ENCODE results near the gene USP15. TPM values are rescaled to one million over a fixed set of nuclear protein-coding genes. Genes with fewer than 3 reads are reported as not detected.

USP15 gene
- total RNA-seq, 4 donors from 2014 or later, result 70.8 to 99.4 (median 77.9) TPM

DNA sequence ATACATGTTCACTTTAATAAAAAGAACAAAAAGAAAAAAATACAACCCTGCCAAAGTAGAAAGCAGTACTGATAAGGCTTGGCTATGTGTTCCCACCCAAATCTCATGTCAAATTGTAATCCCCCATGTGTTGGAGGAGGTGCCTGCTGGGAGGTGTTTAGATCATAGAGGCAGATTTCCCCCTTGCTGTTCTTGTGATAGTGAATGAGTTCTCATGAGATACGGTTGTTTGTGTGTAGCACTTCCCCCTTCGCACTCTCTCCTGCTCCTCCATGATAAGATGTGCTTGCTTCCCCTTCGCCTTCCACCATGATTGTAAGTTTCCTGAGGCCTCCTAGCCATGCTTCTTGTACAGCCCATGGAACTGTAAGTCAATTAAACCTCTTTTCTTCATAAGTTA lies 59.9 kb downstream of the USP15 start:
- WGBS, 2 donors, result 95 to 96% methylated on average over 3 of the region's 3 CpGs
- no peak for TF ChIP-seq EP300 (IDR thresholded peaks at IDR 0.05)
- TF ChIP-seq, protein P1, sequence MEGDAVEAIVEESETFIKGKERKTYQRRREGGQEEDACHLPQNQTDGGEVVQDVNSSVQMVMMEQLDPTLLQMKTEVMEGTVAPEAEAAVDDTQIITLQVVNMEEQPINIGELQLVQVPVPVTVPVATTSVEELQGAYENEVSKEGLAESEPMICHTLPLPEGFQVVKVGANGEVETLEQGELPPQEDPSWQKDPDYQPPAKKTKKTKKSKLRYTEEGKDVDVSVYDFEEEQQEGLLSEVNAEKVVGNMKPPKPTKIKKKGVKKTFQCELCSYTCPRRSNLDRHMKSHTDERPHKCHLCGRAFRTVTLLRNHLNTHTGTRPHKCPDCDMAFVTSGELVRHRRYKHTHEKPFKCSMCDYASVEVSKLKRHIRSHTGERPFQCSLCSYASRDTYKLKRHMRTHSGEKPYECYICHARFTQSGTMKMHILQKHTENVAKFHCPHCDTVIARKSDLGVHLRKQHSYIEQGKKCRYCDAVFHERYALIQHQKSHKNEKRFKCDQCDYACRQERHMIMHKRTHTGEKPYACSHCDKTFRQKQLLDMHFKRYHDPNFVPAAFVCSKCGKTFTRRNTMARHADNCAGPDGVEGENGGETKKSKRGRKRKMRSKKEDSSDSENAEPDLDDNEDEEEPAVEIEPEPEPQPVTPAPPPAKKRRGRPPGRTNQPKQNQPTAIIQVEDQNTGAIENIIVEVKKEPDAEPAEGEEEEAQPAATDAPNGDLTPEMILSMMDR (IDR thresholded peaks at IDR 0.05), result no peak
- no peak for TF ChIP-seq POLR2A (IDR thresholded peaks at IDR 0.05)
- Histone ChIP-seq H3K27ac (no peak overlapping the region), H3K27me3 (no peaks in the 10 kb centered on the region), H3K4me1 (no peaks in the 10 kb centered on the region), H3K36me3 (peaks cover 0 to 38% (median 5%) of the 10 kb centered on the region in 3 donors), H3K4me3 (no peak overlapping the region), H3K9me3 (no peaks in the 10 kb centered on the region)
- DNase-seq (ENCODE audit: low spot score in 2 of 2), result no peak

DNA sequence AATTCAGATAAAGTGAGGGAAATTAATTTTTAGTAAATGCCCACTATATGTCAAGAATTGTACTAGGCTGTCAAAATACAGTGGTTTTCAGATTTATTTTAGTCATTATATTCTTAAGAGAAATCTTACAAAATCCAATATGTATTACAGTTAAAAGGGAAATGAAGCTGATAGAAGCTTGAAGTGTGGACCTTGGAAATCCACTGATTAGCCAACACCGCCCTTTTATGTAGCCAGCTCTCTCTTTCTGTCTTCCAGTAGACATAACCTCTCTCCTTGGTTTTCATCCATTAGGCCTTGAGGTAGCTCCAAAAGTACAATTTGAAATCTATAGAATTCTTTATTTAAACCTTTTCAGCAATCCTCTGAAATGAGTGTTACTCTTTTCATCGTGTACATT lies 63.2 kb downstream of the USP15 start:
- no peaks in the 10 kb centered on the region for H3K9me3 ChIP-seq
- no peaks in the 10 kb centered on the region for H3K27me3 ChIP-seq
- H3K4me3 ChIP-seq, result no peak overlapping the region
- WGBS, 2 donors, result 96 to 99% methylated on average over 2 of the region's 2 CpGs
- TF ChIP-seq, protein P1 (IDR thresholded peaks at IDR 0.05), result no peak
- TF ChIP-seq EP300 (IDR thresholded peaks at IDR 0.05) (no peak), POLR2A (IDR thresholded peaks at IDR 0.05) (no peak)
- H3K27ac ChIP-seq, result no peak overlapping the region
- no peaks in the 10 kb centered on the region for H3K4me1 ChIP-seq
- peaks cover 0 to 38% (median 5%) of the 10 kb centered on the region in 3 donors for H3K36me3 ChIP-seq
- DNase-seq (ENCODE audit: low spot score in 2 of 2), result no peak

DNA sequence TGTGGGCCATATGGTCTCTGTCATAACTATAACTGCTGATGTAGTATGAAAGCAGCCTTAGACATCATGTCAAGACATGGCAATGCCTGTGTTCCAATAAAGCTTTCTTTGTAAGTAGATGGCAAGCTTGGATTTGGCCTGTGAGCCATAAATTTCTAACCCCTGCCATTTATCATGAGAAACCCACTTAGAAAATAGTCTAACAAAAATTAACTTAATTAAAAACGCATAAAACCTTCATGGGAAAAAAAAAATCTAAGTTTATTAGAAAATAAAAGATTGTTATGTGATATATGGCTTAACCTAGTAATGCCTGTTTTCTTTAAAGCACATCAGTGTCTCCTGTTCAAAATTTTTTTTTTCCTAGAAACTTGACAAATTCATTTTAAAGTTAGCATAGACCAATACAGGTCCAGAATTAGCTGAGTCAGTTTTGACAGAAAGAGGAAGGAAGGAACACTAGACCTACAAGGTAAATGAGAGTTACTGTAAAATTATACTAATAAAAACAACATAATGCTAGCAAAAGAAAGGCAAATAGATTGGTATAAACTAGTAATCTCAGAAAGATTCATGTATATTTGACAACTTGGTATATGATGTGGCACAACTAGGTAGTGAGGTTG lies 68.2 kb downstream of the USP15 start:
- no peak for TF ChIP-seq EP300 (IDR thresholded peaks at IDR 0.05)
- TF ChIP-seq, protein P1 (IDR thresholded peaks at IDR 0.05), result no peak
- TF ChIP-seq POLR2A (IDR thresholded peaks at IDR 0.05), result no peak
- DNase-seq (ENCODE audit: low spot score in 2 of 2), result no peak

DNA sequence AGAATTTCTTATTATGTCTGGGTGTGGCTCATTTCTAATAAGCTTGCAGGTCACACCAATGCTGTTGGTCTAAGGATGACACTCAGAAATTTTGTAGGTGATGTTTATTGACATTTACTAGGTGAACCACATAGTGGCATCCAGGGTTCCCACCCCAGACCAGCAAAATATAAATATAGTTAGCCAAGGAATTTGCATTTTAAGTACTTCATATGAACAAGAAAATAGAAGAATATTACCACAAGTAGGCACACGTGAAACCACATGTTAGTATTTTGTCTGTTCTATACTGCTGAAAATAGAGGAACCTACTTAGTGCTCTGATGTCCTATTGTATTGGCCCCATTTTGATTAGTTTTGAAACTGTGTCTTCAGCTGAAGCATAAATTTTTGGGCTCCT lies 71.1 kb downstream of the USP15 start:
- DNase-seq (ENCODE audit: low spot score in 2 of 2), result no peak
- peaks cover 0 to 20% (median 0%) of the 10 kb centered on the region in 3 donors for H3K36me3 ChIP-seq
- H3K27ac ChIP-seq, result no peak overlapping the region
- TF ChIP-seq, protein P1 (IDR thresholded peaks at IDR 0.05), result no peak
- no peak for TF ChIP-seq EP300 (IDR thresholded peaks at IDR 0.05)
- TF ChIP-seq POLR2A (IDR thresholded peaks at IDR 0.05), result no peak
- H3K27me3 ChIP-seq, result no peaks in the 10 kb centered on the region
- no peaks in the 10 kb centered on the region for H3K4me1 ChIP-seq
- WGBS, 2 donors, result 85% methylated on average over 1 of the region's 1 CpG
- no peak overlapping the region for H3K4me3 ChIP-seq
- H3K9me3 ChIP-seq, result no peaks in the 10 kb centered on the region

More for the DNA sequence above, 68.2 kb downstream of the USP15 start:
- no peak overlapping the region for H3K27ac ChIP-seq
- H3K27me3 ChIP-seq, result no peaks in the 10 kb centered on the region
- peaks cover 0 to 8% (median 0%) of the 10 kb centered on the region in 3 donors for H3K36me3 ChIP-seq
- no peak overlapping the region for H3K4me3 ChIP-seq
- H3K4me1 ChIP-seq, result no peaks in the 10 kb centered on the region
- 57 to 65% methylated on average over 1 of the region's 1 CpG for WGBS, 2 donors
- no peaks in the 10 kb centered on the region for H3K9me3 ChIP-seq

DNA sequence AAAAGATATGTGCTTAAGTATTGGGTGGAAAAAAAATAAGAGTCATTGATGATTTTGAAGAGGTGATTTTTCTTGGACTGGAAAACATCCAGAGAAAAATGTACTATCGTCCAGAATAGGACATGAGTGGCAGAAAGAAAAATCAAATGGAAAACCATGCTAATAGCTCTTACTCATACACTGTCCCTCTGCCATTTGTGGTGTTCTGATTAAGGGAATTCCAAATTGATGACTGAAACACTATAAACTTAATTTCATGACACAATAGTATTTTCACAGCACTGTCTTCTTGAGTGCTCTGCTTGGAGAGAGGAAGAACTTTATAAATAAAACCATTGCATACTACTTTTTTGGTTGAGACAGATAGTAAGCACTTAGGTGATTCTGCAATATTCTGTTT lies 72.4 kb downstream of the USP15 start:
- Histone ChIP-seq H3K27ac (no peak overlapping the region), H3K4me1 (no peaks in the 10 kb centered on the region), H3K4me3 (no peak overlapping the region), H3K36me3 (peaks cover 0 to 24% (median 0%) of the 10 kb centered on the region in 3 donors), H3K27me3 (no peaks in the 10 kb centered on the region), H3K9me3 (no peaks in the 10 kb centered on the region)
- no peak for DNase-seq (ENCODE audit: low spot score in 2 of 2)
- 40 to 48% methylated on average over 1 of the region's 1 CpG for WGBS, 2 donors
- TF ChIP-seq POLR2A (IDR thresholded peaks at IDR 0.05) (no peak), EP300 (IDR thresholded peaks at IDR 0.05) (no peak)
- TF ChIP-seq, protein P1 (IDR thresholded peaks at IDR 0.05), result no peak

Measured in tibial nerve (tissue), 4 donors.